NOMO-1 (cell line): Measurements from ENCODE around the gene ANGPTL7.

Experiments used
- DNase-seq, 2 experiments: peaks; one replicate each; lab custom pipeline; 2025; ENCODE audit not compliant: unreplicated experiment in 2 of 2; lab: John Stamatoyannopoulos, UW

ANGPTL7 gene

GRCh38 chr1:11198851-11199594, 9.9 kb downstream of the ANGPTL7 start:
- DNase-seq, result no peak

GRCh38 chr1:11204396-11205190, 15.4 kb downstream of the ANGPTL7 start:
- DNase-seq, result no peak

DNA sequence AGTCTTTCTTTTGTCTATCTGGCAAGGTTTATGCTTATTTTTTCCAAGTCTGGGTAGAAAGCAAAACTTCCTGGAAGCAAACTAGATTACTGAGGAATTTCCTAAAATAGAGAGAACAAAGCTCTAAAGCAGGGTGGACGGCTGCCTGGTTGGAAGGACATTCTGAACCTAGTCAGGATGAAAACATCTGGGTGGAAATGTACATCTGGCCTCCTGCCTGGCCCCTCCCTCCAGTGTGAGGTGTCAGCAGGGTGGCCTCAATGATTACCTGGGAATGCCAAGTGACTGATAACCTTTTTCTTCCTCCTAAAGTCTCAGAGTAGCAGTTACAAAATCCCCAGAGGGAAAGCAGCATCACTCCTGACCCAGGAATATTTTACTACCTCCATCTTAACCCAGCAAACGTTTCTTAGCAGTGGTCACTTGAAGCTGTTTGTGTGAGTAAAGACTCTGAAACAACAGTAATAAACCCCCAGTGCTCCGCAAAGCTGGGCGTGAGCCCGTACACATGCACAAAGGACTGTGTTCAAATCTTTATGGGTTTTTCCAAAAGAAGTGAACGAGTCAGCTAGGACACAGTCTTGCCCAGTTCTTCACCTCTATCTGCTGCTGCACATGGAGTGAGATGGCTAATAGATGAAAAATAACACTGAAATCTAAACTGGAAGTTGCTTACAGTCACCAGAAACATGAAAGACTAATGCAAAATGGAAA, 18.9 kb downstream of the ANGPTL7 start:
- no peak for DNase-seq

- no peak for DNase-seq
Measured at GRCh38 chr1:11211461-11211860, 22.3 kb downstream of the ANGPTL7 start.

- no peak for DNase-seq
Measured at GRCh38 chr1:11211925-11212587, 22.9 kb downstream of the ANGPTL7 start.

GRCh38 chr1:11214698-11215380, 25.7 kb downstream of the ANGPTL7 start:
- DNase-seq, result no peak

DNA sequence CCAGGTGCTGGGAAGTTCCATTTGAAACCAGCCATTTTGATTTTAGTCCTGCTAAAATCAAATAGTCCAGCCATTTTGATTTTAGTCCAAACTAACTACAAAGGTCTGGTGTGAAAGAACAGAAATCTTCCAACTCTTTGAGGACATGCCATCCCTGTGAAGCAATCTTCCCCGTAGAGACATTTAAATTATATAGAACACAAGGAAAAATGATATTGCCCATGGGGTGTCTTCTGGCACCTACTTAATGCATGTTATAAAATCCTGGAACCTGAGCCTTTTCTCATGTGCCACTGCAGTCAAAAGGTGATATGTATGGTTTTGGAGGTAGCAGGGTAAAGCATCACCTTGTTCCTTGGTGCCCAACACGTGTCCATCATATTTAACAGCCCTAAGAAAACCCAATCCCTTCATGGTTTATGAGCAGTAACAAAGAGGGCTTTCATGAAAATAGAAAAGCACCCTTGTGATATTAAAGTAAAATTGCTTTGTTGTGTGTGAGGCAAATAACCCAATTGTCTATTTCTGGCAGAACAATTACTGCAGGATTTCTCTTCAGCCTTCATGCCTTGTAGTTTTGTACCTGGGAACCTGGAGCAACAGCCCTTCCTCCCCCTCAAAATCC, 26.3 kb downstream of the ANGPTL7 start:
- no peak for DNase-seq

DNA sequence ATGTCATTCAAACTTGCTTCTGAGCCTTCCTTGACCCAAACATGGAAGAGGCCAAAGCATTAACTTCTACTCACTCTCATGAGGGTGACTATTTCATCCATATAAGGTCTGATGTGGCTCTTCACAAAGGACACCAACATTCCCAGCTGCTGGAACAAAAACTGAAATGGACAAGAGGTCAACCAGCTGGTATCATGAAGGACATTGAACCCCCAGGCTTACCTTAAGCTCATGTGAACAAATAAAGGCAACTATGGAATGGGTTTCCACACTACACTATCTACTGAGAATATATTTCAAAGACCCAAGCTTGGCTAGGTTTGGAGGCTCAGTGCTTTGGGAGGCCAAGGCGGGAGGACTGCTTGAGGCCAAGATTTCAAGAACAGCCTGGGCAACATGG, 26.9 kb downstream of the ANGPTL7 start:
- DNase-seq, result no peak

GRCh38 chr1:11227106-11228077, 38.2 kb downstream of the ANGPTL7 start:
- DNase-seq, result no peak

DNA sequence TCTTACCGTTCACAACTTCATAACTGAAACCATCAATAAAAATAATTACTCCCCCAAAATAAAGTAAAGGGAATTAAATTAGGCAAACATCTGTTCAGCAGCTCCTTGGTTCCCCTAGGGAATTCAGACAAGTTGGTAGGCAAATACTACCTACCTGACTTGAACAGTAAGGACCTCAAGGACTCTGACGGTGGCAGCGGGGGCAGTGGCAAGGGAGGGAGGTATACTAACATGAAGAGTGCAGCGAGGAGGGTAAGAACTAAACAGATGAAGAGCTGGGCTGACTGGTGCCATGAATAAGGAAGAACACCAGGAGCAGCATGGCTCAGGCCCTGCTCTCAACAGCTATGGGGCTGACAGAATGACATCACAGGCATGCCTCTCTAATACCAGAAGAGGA, 40.0 kb downstream of the ANGPTL7 start:
- no peak for DNase-seq

- no peak for DNase-seq
Measured at GRCh38 chr1:11233208-11233607, 44.1 kb downstream of the ANGPTL7 start.

DNA sequence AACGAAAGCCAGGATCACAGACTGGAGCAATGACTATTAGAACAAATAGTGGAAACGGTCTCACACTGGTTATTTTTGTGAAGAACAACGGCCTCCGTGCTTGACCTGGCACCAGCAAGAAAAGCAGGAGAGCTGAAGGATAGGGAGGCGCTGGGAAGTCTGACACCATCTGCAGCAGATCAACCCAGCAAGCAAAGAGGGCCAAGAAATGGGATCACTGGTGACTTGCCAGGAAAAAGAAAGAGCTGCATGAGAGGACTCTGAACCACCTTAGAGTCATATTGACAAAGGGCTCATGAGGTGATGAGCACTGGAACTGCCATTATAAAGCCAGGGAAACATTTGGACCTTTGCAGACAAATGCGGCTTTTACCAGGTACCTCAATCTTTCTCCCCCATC, 48.2 kb downstream of the ANGPTL7 start:
- no peak for DNase-seq

DNA sequence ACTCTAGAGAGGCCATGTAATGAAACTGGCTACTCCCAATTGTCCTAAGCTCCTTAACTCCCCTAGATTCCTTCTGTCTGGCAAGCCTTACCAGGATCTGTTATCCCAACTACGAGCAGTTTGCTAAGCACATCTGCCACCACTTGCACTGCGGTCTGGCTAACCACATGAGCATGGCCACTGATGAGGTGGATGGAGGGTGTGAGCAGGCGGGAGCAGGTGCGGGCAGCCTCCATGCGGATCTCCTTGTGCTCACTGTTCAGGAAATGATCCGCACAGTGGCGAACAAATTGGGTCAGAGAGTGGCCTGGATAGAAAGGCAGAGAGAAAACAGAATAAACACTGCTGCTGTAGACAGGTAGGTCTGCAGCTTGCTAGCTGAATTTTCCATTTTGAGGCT, 49.2 kb downstream of the ANGPTL7 start:
- DNase-seq, result no peak

- DNase-seq, result no peak
Measured at GRCh38 chr1:11245248-11245647, 56.1 kb downstream of the ANGPTL7 start.
